ENCODE results near the gene CD180.

Gene CD180

GRCh38 chr5:67187006-67187715 is 9.4 kb downstream of the CD180 start:
- no peak for DNase-seq (ENCODE audit: extremely low spot score)
- POLR2A ChIA-PET = no interaction called here
- CTCF ChIA-PET = no interaction called here
- no peak for TF ChIP-seq ARNT (IDR thresholded peaks at IDR 0.05)
- TF ChIP-seq BHLHE40 (IDR thresholded peaks at IDR 0.05; ENCODE audit: borderline replicate concordance) = no peak
- no peak for TF ChIP-seq SP1 (IDR thresholded peaks at IDR 0.05)
- TF ChIP-seq TARDBP (IDR thresholded peaks at IDR 0.05) = no peak
- no peak for TF ChIP-seq CTBP1 (IDR thresholded peaks at IDR 0.05; ENCODE audit: borderline replicate concordance)
- TF ChIP-seq LEF1 (IDR thresholded peaks at IDR 0.05; ENCODE audit: borderline replicate concordance) = no peak
- no peak for TF ChIP-seq FOXM1 (IDR thresholded peaks at IDR 0.05; ENCODE audit: borderline replicate concordance)

GRCh38 chr5:67183859-67184258 is 12.7 kb downstream of the CD180 start:
- TF ChIP-seq ELF4 (IDR thresholded peaks at IDR 0.05) (no peak), CTBP1 (IDR thresholded peaks at IDR 0.05; ENCODE audit: borderline replicate concordance) (no peak), SP1 (IDR thresholded peaks at IDR 0.05) (no peak)
- no peak for DNase-seq (ENCODE audit: extremely low spot score)
- POLR2A ChIA-PET = no interaction called here
- CTCF ChIA-PET = no interaction called here

- peak; percentile 29 for DNase-seq (ENCODE audit: extremely low spot score)
- ChIA-PET POLR2A (no interaction called here), CTCF (interaction anchor here (0.6 kb wide), 1 partner anchor 660 kb away, joined by 3 read pairs; no protein-coding TSS in a partner anchor)
- TF ChIP-seq LEF1 (IDR thresholded peaks at IDR 0.05; ENCODE audit: borderline replicate concordance) = no peak
- no peak for TF ChIP-seq NFRKB (IDR thresholded peaks at IDR 0.05)
- TF ChIP-seq FOXK2 (IDR thresholded peaks at IDR 0.05) = no peak
Measured at GRCh38 chr5:67182301-67182790, 14.3 kb downstream of the CD180 start.

- no peak for DNase-seq (ENCODE audit: extremely low spot score)
- POLR2A ChIA-PET = no interaction called here
- no peak for TF ChIP-seq ELF4 (IDR thresholded peaks at IDR 0.05)
- TF ChIP-seq FOXM1 (IDR thresholded peaks at IDR 0.05; ENCODE audit: borderline replicate concordance) = no peak
- no peak for TF ChIP-seq L3MBTL2 (conservative IDR thresholded peaks at IDR 0.05)
- no peak for TF ChIP-seq TARDBP (IDR thresholded peaks at IDR 0.05)
- no peak for TF ChIP-seq SUZ12 (IDR thresholded peaks at IDR 0.05)
- no peak for TF ChIP-seq LEF1 (IDR thresholded peaks at IDR 0.05; ENCODE audit: borderline replicate concordance)
- no peak for TF ChIP-seq SP1 (IDR thresholded peaks at IDR 0.05)
- TF ChIP-seq HDGF (IDR thresholded peaks at IDR 0.05; ENCODE audit: borderline replicate concordance) = no peak
- no peak for TF ChIP-seq ZNF384 (IDR thresholded peaks at IDR 0.05)
- no peak for TF ChIP-seq NFRKB (IDR thresholded peaks at IDR 0.05)
- TF ChIP-seq PKNOX1 (IDR thresholded peaks at IDR 0.05) = no peak
- CTCF ChIA-PET = interaction anchor here (0.6 kb wide), 1 partner anchor 659 kb away, joined by 3 read pairs; no protein-coding TSS in a partner anchor
Measured at GRCh38 chr5:67181648-67182221, 14.9 kb downstream of the CD180 start.

- TF ChIP-seq SP1 (IDR thresholded peaks at IDR 0.05) (no peak), ARNT (IDR thresholded peaks at IDR 0.05) (no peak), FOXM1 (IDR thresholded peaks at IDR 0.05; ENCODE audit: borderline replicate concordance) (no peak), PKNOX1 (IDR thresholded peaks at IDR 0.05) (peak; percentile 67), TARDBP (IDR thresholded peaks at IDR 0.05) (no peak), ZNF384 (IDR thresholded peaks at IDR 0.05) (no peak), CTBP1 (IDR thresholded peaks at IDR 0.05; ENCODE audit: borderline replicate concordance) (0 out of 2 replicates have a peak, but pooled peaks have one; percentile 9), ELF4 (IDR thresholded peaks at IDR 0.05) (no peak), FOXK2 (IDR thresholded peaks at IDR 0.05) (no peak), BHLHE40 (IDR thresholded peaks at IDR 0.05; ENCODE audit: borderline replicate concordance) (no peak)
- ChIA-PET CTCF (interaction anchor here (0.6 to 0.9 kb wide), 2 partner anchors 11 to 200 kb away, joined by 3 read pairs; no protein-coding TSS in a partner anchor), POLR2A (no interaction called here)
- DNase-seq (ENCODE audit: extremely low spot score) = no peak
Measured at GRCh38 chr5:67179697-67180361, 16.8 kb downstream of the CD180 start.

GRCh38 chr5:67178966-67179365 is 17.6 kb downstream of the CD180 start:
- TF ChIP-seq SP1 (IDR thresholded peaks at IDR 0.05) (no peak), CTBP1 (IDR thresholded peaks at IDR 0.05; ENCODE audit: borderline replicate concordance) (no peak)
- POLR2A ChIA-PET = no interaction called here
- DNase-seq (ENCODE audit: extremely low spot score) = no peak
- CTCF ChIA-PET = no interaction called here

GRCh38 chr5:67178085-67178484 is 18.5 kb downstream of the CD180 start:
- CTCF ChIA-PET = no interaction called here

More at GRCh38 chr5:67178085-67178484, 18.5 kb downstream of the CD180 start:
- POLR2A ChIA-PET = no interaction called here
- TF ChIP-seq TARDBP (IDR thresholded peaks at IDR 0.05) (no peak), ZNF384 (IDR thresholded peaks at IDR 0.05) (no peak), LEF1 (IDR thresholded peaks at IDR 0.05; ENCODE audit: borderline replicate concordance) (no peak), BHLHE40 (IDR thresholded peaks at IDR 0.05; ENCODE audit: borderline replicate concordance) (no peak), NFRKB (IDR thresholded peaks at IDR 0.05) (no peak), PKNOX1 (IDR thresholded peaks at IDR 0.05) (no peak), SP1 (IDR thresholded peaks at IDR 0.05) (no peak), CTBP1 (IDR thresholded peaks at IDR 0.05; ENCODE audit: borderline replicate concordance) (no peak), FOXK2 (IDR thresholded peaks at IDR 0.05) (no peak), ARNT (IDR thresholded peaks at IDR 0.05) (no peak)
- no peak for DNase-seq (ENCODE audit: extremely low spot score)

Data from HEK293T (cell line).